Stimulated activated CD4-positive, alpha-beta T cell treated with anti-CD3 and anti-CD28 coated beads, Interleukin-4, amount 100 ng/mL, for 1 hour (primary cell): ENCODE results near the gene PTPRG.

ENCODE experiments used
- DNase-seq: peaks from one replicate; pipeline ENCODE4 v3.0.0-alpha.2; 2020

PTPRG gene

GRCh38 chr3:61841988-61842387 is 280.6 kb downstream of the PTPRG start:
- DNase-seq, result no peak

DNA sequence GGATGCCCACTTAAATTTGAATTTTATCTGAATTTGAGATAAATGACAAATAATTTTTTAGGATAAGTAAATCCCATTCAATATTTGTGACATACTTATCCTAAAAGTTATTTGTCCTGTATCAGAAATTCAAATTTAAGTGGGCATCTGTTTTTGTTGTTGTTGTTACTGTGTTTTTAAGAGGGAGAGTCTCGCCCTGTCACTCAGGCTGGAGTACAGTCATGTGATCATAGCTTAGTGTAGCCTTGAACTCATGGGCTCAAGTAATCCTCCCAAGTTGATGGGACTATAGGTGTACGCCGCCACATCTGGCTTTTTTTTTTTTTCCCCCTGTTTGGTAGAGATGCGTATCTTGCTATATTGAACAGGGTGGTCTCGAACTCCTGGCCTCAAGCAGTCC is 283.0 kb downstream of the PTPRG start:
- DNase-seq, result no peak

GRCh38 chr3:61846488-61846887 is 285.1 kb downstream of the PTPRG start:
- no peak for DNase-seq

DNA sequence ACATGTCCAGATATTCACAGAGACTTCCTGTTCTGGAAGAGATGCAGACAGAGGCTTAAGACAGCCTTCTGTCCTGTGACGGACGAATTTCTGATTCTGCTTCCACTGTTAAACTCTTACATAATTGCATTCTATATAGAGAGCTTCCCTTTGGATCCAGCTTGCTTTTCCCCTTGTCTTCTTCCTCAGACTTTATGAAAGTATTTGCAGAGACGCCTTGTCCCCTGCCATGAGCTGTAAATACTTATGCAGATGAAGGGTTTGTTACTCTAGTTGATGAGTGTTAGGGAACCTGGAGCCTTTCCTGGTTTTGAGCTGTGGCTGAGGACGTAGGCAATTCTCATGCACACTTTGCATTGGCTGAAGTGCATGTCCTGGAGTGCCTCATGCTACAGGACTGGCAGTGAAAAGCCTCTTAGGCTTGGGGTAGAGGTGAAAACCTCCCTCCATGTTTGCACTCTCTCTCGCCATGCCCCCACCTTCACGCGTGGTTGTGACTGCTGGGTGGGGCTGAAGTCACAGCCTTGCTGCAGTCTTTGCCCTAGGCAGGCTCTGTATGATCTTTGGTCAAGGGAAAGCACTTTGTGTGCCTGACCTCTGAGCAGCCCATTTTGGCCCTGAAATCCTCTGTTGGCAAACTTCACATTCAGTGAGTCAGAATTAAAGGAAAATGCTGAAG is 286.6 kb downstream of the PTPRG start:
- DNase-seq, result no peak

- no peak for DNase-seq
Measured at GRCh38 chr3:61848885-61849284, 287.5 kb downstream of the PTPRG start.

- DNase-seq, result no peak
Measured at GRCh38 chr3:61853912-61854311, 292.5 kb downstream of the PTPRG start.

DNA sequence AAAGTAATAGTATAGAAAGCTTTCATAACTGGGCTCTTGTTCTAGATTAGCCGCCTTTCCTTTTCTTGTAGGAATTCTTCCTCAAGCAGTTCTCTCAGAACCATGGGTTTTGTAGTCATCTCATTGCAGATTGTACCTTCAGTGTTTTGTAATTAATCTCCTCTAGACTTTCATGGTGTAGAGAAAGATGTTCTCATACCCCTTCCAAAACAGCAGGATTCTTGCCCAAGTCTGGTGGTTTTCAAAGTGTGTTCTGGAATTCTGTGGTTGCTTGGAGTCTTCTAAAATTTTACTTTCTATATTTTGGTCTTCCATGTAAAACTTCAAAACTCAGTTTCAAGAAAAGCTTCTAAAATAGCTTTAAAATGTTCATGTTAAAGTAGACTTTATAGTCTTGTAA is 293.8 kb downstream of the PTPRG start:
- DNase-seq, result no peak

GRCh38 chr3:61857297-61857696 is 295.9 kb downstream of the PTPRG start:
- no peak for DNase-seq

DNA sequence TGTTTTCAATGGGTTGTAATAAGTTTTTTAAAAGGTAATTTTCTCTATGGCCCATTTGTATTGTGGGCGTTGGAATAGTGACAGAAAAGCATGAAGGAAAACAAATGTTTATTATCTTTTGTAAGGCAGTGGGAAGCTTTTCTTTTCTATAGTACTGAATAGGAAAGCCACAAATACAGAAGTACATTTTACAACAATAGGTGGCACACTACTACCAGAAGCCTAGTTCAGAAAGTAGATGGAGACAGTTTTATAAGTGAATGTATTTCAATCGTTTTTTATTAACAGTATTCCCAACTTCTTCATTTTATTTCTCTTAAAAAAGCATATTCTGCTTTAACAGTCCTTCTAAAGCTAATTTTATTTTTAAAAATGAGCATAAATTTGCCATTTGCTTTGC is 296.7 kb downstream of the PTPRG start:
- no peak for DNase-seq

- DNase-seq, result no peak
Measured at GRCh38 chr3:61861410-61861809, 300.0 kb downstream of the PTPRG start.

DNA sequence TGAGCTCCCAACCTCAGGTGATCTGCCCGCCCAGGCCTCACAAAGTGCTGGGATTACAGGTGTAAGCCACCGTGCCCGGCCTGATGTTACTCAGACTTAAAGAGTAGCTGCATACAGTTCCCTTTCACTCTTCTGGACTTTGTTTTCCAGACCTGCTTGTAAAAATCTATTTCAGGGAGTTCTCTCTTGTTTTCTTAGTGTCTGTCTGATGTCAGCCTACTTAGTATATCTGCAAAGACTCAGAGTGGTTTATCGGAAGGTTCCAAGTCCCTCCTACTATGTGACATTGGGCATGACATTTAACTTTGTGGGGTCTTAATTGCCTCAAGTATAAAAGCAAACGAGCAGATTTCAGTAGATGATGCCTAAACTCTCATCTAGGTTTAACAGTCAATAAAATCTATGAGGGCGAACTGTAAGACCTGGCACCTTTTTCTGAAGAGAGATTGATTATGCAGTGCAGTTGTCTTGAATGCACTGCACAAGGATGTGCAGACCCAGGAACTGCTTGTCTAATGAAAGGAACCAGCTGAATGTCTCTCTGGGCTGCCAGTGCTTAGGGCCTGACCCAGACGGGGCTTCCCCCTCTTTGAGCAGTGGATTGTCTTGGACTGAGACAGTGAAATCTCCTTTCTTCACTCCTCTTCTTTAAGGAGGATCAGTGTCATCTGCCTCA is 301.4 kb downstream of the PTPRG start:
- DNase-seq, result no peak

- DNase-seq, result no peak
Measured at GRCh38 chr3:61863579-61863978, 302.2 kb downstream of the PTPRG start.

- DNase-seq, result no peak
Measured at GRCh38 chr3:61864886-61865285, 303.5 kb downstream of the PTPRG start.

GRCh38 chr3:61865466-61866152 is 304.2 kb downstream of the PTPRG start:
- DNase-seq, result no peak

DNA sequence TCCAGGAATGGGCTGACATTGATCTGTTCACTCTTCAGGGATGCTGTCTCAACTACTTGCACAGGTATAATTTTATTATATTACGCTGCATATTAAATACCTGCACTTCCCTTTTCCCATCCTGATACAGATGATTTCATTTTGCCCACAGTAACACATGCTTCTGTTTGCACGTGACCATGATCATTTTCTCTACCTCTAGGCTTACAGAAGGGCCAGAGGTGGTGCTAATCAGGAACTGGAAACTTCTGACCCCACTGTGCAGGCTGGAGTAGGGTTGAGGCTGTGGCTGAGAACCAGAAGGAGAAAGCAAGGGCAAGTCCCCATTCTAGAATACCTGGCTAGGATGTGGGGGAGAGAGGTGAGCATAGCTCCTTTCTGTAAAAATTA is 304.8 kb downstream of the PTPRG start:
- DNase-seq, result no peak

DNA sequence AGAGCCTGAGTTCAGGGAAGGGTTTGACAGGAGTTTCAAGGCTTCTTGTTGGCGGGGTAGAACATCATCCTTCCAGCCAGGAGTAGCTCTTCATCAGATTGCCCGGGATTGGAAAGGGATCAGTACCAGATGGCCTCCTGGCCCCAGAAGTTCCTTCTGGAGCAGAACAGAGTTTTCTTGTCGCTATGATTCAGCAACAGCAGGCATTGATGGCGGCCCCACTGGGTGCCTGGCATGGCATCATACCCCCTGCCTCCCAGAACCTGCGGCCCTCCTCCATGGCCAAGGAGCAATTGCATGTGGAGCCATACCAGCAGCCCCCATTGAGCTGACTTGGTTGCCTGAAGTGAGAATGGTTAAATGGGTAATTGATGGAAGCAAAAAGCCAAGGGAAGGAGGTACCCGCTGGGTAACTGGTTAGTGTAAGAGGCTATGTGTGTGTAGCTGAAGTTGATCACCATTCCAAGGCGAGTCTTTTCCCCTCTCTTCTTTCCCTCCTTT is 305.6 kb downstream of the PTPRG start:
- DNase-seq, result no peak

DNA sequence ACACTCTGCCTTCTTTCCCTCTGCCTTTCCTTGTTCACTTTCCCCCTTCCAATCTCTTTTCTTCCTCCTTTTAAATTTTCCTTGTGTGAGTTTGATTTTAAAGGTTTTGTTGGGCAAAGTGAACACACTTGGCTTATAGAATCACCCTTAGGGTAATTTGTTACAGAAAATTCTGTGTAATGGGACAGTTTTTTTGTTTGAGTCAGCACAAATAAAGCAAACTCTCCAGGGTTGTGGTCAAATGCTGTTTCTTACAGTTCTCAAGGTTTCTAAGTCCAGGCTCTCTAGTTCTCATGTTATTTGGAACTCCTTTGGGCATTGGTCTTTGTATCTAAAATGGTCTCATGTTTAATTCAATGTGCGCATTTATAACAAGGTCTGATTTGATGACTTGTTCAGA is 307.1 kb downstream of the PTPRG start:
- DNase-seq, result no peak

DNA sequence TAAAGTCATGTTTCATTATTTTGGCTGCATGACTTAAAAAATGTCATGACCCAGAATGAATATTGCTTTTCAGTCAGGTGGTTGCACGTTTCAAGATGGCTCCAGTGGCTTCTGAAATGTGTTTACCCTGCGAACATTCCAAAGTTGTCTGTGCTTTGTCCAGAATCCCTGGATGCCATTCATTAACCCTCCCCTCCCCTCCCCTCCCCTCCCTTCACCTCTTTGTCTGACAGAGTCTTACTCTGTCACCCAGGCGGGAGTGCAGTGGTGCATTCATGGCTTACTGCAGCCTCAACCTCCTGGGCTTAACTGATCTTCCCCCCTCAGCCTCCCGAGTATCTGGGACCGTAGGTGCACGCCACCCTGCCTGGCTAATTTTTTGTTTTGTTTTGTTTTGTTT is 308.0 kb downstream of the PTPRG start:
- DNase-seq, result no peak

DNA sequence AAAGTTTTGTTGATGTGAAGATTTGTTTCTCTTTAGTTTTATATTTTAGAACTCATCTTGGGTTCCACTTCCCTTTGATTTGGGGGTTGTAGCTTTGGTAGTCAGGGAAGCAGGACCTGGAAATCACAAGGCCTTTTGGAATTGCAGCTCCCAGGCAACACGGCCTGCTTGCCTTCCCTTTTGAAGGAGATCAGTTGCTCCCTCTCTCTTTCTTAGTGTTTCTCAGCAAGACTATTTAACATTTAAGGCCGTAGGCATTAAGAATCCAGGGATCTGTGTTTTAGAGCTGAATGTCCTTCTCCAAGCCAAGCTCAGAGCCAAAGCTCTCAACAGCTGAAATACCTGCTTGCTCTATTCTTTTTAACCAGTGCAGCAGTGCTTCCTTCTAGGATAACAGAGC is 310.3 kb downstream of the PTPRG start:
- DNase-seq, result no peak

GRCh38 chr3:61872077-61872706 is 310.8 kb downstream of the PTPRG start:
- no peak for DNase-seq

GRCh38 chr3:61875046-61875844 is 313.9 kb downstream of the PTPRG start:
- no peak for DNase-seq

DNA sequence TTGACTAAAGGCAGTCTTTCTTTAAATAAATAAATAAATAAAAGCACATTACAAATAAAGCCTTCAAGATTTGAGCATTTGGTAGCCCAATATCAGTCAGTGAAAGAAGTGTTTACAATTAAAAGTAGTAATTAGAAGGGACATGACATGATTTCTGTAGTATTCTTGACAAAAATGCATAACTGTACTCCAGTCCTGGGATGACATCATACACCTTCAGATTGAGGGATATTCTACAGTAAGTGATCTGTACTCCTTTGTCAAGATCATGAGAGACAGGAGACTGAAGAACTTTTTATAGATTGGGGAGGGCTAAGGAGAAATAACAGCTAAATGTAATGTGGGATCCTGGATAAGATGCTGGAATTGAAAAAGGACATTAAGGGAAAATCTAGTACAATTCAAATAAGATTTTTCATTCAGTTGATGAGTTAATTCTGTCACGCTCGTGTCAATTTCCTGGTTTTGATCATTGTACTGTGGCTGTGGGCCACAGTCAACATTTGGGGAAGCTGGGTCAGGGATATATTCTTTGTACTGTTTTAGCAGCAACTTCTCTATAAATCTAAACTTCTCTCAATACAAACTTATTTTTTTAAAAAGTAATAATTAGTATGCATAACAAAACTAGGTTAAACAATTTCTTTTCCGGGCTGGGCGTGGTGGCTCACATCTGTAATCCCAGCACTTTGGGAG is 314.8 kb downstream of the PTPRG start:
- no peak for DNase-seq
